ENCODE results near the gene GAK.
"Not testable (repeated sequence)": the region's sequence is repeated elsewhere in the genome, so short reads cannot be mapped to it uniquely, and the experiment has no call there.

The GAK gene

DNA sequence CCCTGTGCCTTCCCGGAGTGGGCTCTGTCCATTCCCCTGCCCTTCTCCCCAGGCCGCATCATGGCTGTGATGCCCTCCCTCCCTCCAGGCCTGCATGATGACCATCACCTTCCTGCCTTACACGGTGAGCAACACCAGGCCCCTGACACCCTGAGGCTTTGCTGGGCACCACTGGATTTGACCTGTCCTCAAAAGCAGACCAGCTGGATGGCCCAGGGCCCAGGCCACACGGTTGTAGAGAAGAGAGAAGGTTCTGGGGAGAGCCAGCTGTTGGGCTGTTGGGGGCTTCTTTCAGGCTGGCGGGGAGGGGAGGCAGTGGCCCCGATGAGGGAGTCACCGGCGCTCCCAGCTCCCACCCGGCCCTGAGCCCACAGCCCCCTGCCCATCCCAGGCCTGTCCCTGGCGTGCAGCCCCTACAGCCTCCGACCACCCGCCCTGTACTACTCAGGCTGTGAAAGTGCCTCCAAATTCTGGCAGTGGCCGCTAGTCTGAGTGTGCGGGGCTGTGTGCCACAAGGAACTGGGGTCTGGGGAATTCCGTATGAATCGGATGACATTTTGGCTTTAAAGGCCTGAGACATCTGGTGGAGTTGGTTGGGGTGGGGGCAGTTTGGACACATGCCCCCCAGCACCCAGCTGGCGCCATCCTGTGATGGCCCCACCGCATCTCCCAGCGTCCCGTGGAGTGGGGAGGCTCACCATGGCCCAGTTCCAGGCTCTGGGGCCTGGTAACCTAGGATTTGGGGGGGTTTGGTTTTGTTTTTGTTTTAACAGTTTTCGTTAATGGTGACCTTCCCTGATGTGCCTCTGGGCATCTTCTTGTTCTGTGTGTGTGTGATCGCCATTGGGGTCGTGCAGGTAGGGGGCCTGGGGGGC lies 19.7 kb upstream of the GAK start:
- no peak for DNase-seq

GRCh38 chr4:951186-951585 lies 19.1 kb upstream of the GAK start:
- DNase-seq: no peak

DNA sequence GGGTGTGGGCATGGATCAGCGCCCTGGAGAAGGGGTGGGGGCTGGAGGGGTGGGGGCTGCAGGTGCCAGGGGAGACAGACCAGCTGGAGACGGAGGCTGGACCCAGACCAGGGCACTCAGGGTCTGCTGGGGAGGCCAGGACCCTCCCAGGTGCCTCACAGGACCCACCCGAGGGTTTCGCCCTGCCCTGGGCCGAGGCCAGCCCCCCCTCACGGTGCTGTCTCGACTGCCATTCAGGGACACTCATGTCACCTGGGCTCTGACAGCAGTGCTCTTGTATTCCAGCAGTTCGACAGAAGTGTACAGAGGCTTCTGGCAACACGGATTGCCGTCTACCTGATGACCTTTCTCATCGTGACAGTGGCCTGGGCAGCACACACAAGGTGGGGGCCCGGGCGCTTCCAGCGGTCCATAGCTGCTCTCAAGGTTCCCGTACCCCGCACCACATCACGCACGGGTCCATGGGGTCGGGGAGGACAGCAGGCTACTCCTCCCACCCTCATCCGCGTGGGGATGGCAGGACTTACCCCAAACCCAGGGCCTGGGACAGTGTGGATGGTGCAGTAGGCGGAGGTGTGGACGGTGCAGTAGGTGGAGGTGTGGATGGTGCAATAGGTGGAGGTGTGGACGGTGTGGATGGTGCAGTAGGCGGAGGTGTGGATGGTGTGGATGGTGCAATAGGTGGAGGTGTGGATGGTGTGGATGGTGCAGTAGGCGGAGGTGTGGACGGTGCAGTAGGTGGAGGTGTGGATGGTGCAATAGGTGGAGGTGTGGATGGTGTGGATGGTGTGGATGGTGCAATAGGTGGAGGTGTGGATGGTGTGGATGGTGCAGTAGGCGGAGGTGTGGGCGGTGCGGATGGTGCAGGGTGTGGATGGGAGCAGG lies 18.3 kb upstream of the GAK start:
- DNase-seq: no peak

DNA sequence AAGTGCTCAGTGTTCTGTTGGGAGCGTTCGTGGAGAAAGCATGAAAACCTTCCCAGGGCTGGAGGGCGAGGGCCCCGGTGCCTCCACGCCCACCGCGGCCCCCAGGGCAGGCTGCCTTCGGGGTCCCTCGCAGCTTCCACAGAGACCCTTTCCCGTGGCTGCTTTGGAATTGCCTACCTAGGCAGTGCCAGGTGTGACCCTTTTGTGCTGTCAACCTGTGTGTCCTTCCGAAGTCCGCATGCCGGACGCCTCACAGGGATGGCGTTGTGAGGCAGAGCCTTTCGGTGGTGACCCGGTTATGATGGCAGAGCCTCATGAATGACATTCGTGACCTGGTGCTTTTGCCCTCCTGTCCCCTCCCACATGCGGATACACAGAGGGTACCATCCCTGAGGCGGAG lies 17.5 kb upstream of the GAK start:
- no peak for DNase-seq

DNA sequence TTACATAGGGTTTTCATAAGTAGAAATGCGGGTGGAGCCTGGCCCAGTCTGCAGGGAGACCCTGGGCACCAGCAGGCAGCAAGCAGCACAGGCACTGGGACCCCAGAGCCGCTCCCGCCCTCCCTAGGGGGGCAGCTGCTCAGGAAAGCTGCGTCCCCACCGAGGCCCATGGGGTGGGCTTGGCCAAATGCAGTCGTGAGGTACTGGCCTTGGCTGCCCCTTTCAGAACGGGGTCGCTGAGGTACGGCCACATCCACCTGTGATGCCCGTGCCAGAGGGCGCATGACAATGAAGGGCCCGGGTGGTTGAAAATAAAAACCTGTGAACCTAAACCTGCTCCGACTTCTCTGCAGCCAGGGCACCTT lies 16.8 kb upstream of the GAK start:
- no peak for DNase-seq

DNA sequence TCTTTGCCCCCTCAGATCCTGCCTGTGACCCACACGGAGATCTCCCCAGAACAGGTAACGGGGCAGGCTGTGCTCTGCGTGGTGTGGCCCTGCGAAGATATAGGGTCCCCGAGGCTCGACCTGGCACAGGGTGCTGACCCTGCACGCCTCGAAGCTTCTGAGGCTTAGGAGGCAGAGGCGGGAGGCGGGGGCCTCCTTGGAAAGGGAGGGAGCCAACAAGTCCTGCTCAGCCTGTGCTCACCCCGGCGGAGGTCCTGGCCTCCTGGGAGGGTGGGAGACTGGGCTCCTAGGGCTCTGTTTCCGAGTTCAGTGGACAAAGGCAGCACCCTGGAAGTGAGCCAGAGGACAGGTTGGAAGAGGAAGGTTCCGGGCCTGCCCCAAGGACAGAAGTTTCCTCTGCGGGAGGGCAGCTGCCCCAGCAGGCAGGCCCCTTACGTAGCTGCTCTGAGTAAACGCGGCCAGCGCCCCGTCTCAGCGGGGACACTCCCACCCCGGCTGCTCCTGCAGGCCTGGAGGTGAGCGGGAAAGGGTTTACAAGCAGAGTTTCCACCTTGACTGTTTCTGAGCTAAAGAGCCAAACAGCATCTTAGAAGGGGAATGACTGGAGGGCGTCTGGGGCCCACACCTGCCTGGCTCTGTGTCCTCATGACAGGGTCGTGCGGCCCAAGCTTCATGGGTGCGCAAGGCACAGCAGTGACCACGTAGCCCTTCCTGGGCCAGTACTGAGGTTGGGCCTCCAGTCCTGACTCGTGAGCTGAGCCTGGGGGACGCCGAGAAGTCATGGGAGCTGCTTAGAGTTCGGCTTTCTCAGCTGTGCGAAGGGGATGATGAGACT lies 16.2 kb upstream of the GAK start:
- no peak for DNase-seq

- no peak for DNase-seq
Observed at GRCh38 chr4:947491-947971, 15.4 kb upstream of the GAK start.

DNA sequence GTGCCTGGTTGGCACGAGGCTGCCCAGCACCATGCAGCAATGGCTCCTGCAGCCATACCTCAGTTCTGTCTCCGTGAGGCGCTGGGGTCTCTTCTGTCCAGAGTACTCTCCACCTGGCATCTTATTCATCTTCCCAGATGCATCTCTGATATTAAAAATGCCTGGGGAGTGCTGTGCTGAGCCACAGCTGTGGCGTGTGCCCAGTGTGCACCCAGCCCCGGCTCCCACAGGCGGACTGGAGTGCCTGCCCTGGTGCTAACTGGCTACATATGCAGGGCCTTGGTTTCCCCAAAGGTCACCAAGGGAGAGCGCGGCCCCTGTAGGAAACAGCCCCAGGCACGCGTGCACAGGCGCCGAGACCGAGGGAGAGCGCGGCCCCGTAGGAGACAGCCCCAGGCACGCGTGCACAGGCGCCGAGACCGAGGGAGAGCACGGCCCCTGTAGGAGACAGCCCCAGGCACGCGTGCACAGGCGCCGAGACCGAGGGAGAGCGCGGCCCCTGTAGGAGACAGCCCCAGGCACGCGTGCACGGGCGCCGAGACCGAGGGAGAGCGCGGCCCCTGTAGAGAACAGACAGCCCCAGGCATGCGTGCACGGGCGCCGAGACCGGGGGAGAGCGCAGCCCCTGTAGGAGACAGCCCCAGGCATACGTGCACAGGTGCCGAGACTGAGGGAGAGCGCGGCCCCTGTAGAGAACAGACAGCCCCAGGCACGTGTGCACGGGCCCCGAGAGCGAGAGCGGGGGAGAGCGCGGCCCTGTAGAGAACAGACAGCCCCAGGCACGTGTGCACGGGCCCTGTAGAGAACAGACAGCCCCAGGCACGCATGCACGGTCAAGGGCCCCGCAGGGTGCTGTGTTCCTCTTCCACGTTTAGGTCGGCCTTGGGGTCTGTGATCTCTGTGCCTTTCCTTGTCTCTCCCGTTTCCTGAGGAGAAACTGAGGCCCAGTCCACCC lies 14.7 kb upstream of the GAK start:
- DNase-seq: no peak

GRCh38 chr4:946103-946450 lies 14.0 kb upstream of the GAK start:
- DNase-seq: no peak

GRCh38 chr4:945274-946102 lies 13.4 kb upstream of the GAK start:
- DNase-seq: no peak

GRCh38 chr4:939508-939907 lies 7.4 kb upstream of the GAK start:
- DNase-seq: not testable (repeated sequence)

DNA sequence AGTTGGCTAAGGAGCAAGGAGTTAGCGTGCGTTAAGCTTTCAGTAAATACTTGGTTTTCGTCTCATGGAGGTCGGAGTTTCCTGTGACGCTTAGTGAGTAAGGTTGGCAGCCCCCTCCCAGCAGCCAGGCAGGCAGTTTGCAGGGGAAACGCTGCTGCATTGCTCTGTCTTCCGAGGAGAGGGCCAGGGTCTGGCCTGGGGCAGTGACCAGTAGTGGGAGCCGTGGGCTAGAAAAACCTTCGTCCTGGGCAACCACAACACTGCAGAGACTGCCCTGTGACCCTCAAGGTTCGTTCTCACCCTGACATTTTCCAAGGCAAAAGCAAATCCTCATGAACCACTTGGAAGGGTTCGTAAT lies 576 bp upstream of the GAK start:
- DNase-seq: no peak

GRCh38 chr4:931194-931959 lies 739 bp downstream of the GAK start:
- DNase-seq: peak; percentile 40

- no peak for DNase-seq
Observed at GRCh38 chr4:930827-931193, 1.3 kb downstream of the GAK start.

DNA sequence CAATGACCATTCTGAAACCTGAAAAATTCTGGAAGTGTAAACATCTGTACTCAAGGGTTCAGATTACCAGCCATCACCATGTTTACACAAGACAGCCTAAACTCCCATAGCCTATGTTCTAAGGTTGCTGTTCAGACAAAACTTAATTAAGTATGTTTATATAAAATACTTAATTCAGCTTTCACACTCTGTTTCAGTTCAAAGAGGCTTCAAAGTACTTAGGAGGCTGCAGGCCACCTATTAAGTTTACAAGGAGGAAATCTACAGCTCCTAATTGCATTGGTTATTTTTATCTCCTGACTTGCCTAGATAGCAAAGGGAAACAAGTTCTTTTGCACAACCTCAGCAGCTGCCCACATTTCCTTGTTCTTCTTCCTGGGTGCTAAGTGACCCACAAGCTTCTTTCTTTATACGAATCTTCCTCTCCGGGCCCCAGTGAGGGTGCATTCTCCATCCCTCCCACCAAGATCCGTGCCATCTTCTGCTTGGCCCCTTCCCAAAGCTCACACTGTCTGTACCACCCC lies 2.0 kb downstream of the GAK start:
- peak; percentile 14 for DNase-seq

GRCh38 chr4:929096-929765 lies 2.9 kb downstream of the GAK start:
- no peak for DNase-seq

GRCh38 chr4:927566-927965 lies 4.5 kb downstream of the GAK start:
- DNase-seq: not testable (repeated sequence)

- no peak for DNase-seq
Observed at GRCh38 chr4:926538-926937, 5.6 kb downstream of the GAK start.

DNA sequence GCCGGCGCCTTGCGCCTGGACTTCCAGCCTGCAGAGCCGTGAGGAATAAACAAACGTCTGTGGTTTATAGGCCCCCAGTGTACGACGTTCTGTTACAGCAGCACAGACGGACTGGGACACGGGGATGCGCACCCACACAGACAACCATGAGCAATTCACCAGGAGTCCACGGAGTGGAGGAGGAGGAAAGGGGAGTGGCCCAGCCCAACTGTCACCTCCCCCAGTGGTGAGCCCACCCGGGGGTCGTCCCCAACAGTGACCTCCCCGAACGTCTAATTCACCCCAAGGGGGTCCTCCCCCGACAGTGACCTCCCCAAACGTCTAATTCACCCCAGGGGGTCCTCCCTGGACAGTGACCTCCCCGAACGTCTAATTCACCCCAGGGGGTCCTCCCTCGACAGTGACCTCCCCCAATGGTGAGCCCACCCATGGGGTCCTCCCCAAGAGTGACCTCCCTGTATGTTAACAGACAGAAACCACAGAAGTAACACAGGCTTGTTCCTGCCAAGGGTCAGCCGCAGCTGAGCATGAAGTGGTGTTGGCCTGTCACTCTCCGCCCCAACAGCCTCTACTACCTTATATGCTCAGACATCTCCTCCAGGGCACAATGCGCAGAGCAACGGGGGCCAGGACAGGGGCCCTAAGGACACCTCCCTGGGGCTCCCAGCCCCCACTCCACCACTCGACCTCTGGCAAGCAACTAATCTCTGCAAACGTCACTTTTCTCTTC lies 6.2 kb downstream of the GAK start:
- DNase-seq: no peak
